GM21360 (cell line): Measurements from ENCODE around the gene ICE1.
"Not testable (repeated sequence)": the region's sequence is repeated elsewhere in the genome, so short reads cannot be mapped to it uniquely, and the experiment has no call there.

ENCODE experiments used
- ATAC-seq: cut with Tn5 transposase; IDR thresholded peaks from one replicate; pipeline ENCODE4 v1.9.1; 2021; ENCODE audit warnings: mild to moderate bottlenecking, moderate library complexity; ENCODE audit not compliant: unreplicated experiment

Gene ICE1

DNA sequence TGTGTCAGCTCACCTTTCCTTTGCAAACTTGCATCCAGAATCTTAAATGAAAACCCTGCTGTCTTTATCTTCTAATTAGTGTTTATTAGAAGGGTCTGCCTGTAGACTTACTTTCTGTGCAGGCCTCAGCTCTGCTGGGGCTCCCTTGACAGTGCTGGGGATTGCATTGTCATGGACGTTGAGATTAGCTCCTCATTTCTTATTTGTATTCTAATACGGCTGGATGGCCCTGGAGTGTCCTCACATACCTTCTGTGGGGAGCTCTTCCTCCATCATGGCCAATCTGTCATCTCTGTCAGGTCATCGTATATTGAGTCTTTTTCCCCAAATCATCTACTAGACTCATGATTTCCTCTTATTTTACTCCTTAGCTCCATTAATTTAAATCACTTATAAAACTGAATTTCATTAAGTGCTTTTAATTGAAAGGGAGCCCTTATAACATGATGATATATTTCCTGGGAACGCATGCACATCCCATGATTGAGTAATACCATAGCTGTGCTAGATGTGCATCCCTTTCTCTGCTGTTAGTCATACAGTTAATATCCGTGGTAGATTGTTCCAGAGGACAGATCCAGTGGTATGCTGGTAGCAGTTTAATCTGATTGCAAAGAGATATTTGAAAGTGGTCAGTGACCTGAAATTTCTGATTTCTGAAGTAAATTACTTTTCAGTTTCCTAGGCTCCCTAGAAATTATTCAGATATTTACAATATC lies 61.6 kb downstream of the ICE1 start:
- no peak for ATAC-seq

DNA sequence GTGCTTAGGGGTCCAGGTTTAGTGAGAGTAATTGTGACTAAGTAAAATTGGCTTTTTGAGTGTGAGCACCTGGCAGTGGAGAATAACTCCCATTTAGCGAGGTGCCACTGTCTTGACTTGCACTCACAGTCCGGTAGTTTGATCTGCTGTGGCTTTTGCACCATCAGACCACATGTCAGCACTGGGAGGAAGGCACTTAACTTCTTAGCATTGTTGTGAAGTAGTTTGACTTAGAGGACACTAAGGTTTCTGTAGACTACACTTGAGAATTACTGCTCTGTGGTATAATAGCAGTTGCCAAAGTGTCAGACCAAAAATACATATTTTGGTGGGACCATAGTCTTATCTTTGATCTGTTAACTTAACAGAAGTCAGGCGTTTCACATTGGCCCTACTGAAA lies 63.6 kb downstream of the ICE1 start:
- ATAC-seq: no peak

DNA sequence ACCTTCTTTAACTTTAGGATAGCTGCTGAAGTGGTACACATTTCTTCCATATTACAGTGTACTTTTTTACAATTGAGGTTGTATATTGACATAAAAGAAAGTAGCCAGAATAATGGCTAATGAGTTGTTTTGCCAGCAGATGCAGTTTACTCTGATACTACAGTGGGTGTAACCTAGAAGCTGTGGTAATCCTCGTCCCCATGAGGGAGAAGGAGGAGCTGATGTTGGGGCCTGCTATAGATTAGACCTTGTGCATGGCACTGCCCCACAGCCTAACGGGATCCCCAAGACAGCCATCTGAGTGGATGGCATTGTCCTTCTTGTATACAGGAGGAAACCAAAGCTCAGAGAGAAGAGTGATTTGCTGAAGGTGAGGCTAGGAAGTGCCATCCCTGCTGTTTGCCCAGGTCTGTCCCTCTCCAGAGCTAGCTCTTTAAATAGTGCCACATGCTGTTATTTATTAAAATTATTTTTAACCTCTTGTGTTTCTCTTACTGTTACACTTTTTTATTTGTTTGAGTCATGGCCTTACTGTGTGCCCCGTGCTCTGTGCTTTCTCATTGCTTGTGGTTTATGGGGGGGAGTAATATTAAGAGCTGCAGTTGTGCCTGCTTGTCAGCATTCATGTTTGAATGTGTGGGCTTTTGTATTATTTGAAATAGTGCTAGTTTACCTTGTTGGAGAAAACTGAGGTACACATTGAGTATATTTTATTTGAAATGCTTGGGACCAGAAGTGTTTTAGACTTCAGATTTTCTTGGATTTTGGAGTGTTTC lies 65.3 kb downstream of the ICE1 start:
- no peak for ATAC-seq

DNA sequence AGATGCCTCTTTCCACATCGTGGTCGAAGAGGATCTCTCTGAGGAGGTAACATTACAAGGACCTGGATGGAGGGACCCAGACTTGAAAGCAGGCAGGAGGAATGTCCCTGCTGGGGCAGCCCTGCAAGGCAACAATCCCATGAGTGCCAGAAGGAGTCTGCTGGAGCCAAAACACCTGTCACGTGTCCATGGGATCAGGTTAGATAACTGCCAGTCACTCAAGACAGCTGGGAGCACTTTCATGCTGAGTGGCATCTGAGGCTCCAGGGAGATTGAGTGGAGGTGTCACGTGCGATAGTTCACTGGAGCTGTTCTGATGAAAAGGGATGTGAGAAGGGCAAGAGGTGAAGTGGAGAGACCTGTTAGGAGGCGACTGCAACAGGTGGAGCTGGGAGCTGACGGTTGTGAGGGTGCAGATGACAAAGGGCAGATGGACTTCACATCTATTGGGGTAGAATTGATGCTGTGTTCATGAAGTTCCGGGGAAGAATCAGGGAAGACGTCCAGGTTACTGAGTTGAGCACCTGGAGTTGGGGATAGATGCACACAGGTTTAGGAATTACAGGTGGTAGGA lies 68.4 kb downstream of the ICE1 start:
- no peak for ATAC-seq

DNA sequence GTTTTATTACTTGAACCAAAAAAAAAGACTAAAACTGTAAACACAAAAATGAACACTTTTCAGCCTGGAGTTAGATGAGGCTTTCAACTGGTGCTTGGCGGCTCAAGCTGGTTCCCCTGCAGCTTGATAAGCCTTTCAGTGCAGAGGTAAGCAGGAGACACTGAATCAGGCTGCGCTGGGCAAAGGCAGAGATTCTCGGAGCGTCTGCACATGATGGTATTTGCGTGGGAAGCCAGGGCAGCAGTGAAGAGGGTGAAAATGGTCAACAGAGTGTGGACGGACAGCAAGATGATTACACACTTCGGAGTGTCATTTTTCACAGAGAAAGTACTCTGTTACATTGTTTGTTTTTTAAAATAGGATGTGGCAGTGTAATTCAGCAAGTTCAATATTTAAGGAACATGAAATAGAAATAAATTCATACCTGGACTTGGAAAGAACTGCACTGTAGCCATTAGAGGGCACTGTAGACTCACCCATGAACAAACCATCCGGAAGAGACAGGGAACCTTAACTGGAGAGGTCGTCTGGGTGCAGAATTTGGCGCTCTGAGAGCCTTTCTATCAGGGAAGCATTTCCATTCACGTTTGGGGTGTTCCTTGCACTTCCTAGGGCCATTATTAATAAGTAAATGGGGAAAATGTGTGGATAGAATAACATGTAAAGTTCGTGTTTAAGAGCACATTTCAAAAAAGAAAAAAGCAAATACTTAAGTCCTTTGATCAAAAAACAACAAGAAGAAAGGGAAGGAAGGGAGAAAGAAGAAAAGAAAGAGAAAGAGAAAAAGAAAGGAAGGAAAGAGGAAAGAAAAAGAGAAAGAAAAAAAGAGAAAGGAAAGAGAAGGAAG lies 69.8 kb downstream of the ICE1 start:
- ATAC-seq: no peak

DNA sequence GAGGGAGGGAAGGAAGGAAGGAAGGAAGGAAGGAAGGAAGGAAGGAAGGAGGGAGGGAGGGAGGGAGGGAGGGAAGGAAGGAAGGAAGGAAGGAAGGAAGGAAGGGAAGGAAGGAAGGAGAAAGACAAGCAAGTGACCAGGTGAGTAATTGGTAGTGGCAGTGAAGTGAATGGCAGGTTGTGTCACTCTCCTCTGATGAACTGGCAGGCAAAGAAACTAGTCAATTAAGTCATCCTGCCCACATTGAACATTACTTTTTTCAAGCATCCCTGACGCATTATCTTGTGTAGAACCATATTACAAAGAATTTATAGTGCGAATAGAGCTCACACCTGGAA lies 70.4 kb downstream of the ICE1 start:
- ATAC-seq: not testable (repeated sequence)

DNA sequence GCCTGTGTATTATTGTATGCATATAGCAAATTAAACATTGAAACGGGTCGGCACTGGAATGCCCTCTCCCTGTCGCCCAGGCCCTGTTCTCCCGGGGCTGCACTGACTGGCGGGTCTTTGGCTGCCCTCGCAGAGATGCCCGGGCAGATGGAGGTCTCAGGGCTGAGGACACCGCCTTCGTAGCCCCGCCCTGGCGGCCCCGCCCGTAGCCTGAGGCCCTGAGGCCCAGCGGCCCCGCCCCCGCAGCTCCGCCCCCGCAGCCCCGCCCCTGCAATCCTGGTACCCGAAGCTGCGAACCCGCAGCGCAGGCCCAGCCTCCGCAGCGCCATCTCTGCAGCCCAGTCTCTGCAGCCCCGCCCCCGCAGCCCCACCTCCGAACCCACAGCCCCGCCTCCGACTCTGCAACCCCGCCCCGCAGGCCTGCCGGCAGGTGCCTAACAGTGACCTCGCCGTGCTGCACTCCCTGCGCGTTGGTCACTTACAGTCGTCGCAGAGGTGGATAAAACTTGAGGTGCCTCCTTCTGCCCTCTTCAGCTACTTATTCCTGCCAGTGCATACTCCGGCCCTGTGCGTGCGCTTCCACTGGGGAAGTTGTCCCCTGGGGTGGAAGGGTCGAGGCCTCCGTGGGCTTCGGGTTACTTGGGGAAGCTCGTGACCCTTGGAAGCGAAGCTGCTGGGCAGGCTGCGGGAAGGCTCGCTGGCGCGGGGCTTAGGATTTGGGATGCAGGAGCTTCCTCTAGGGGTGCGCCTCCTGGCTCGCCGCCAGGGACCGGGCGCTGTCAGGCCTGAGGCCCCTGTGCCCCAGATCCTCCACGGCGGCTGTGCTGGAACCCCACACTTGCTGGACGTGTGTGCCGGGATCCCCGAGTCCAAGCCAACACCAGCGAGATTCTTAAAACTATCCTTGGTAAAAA lies 72.3 kb downstream of the ICE1 start:
- ATAC-seq: peak; percentile 62

DNA sequence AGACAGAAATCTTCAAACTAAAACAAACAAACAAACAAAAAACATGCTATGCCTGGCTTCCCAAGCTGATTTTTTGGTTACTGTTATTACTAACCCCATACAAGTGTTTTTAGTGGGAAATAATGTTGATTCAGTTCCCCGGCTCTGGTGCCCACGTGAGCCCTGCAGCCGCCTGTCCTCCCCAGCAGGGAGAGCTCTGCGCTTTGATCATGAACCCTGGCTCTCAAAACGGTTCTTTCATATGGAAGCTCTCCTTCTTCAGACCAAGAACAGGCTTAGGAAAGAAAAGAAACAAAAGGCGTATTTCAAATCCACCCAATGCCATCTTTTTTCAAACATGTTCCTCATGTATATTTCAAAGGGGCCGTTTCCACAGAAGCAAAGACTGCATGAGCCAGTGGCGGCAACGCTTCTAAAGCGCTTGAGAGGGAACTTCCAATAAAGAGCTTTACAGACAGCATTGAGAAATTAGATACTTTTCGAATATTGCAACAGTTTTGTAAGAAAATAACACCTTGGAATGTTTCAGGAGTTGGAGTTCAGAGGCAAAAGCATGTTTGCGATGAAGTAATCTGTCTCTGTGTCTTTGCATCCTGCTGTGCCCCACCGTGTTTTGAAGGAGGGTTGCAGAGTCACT lies 74.8 kb downstream of the ICE1 start:
- ATAC-seq: peak; percentile 63

DNA sequence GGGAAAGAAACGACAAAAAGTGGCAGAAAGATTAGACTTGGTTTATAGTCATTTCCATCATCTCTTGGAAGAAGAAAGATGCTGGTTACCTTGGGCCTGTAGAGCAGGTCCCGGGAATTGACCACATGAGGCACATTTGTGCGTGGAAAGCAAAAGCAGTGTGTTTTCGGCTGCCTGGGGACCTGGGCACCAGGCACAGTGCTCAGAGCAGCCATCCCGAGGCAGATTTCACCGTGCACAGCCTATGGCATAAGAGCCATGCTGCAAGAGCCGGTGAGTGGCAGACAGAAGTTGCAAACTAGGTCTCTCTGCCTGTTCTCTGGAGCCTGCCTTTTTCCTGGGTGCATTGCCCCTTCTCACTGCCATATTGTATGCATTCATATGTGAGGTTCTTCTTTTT lies 77.0 kb downstream of the ICE1 start:
- no peak for ATAC-seq

DNA sequence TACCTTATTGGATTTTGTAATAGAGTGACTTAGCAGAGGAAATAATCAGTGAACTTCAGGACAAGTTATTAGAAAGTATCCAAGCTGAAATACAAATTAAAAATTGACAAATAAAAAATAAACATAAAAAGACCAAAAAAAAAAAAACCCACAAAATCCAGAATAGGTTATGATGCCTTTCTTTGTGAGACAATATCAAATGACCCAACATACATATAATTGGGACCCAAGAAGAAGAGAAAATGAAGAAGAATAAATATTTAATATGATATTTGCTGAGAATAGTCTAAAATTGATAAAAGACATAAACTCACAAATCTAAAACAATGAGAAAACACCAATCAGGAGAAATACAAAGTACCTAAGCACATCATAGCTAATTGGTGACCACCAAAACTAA lies 81.8 kb downstream of the ICE1 start:
- ATAC-seq: no peak

DNA sequence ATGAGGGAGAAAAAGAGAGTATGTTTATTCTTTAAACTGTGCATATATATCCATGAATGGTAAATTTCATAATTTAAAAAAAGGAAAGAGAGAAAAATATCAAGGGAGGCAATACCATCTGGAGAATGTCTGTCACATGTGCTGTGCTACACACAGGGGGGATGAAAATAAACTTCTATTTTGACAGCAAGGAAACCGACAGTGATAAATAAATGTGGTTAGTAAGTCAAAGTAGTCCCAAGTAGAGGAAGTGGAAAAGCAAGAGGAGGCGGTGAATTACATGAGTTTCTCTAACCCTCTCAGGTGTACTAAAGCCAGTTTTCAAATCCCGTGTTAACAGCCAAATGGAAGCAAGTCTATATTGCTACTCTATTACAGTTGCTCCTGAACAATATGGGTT lies 83.3 kb downstream of the ICE1 start:
- ATAC-seq: no peak

DNA sequence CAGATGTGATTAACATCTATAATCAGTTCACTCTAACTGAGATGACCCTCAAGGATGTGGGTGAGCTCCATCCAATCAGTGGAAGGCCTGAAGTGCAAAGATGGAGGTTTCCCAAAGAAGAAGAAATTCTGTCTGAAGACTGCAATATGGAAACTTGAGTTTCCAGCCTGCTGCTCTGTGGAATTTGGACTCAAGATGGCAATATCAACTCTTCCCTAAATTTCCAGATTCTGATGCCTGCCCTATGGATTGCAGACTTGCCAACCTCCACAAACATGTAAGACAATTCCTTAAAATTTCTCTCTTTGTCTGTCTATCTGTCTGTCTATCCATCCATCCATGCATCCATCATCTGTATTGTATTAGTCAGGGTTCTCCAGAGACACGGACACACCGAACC lies 85.9 kb downstream of the ICE1 start:
- no peak for ATAC-seq

DNA sequence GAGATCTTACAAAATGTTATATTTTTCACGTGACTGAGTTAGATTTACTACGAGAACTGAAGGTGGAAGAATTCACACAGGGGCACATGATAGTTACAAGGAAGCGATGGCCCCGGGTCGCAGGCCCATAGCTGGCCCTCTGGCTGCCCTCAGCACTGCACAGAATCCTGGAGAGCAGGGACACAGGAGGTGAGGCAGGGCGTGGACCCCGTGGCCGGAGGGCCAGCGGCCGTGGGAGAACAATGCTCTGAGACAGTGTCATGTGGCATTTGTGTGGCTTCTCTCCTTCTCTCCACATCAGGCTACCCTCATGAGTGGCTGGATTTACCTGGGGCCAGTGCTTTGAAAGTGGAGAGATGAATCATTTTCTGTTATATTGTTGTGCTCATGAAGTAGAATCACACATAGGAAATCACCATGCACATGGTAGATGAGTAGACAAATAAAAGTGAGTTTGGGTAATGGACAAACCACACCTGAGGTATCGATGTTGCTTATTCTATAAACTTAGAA lies 89.5 kb downstream of the ICE1 start:
- no peak for ATAC-seq

DNA sequence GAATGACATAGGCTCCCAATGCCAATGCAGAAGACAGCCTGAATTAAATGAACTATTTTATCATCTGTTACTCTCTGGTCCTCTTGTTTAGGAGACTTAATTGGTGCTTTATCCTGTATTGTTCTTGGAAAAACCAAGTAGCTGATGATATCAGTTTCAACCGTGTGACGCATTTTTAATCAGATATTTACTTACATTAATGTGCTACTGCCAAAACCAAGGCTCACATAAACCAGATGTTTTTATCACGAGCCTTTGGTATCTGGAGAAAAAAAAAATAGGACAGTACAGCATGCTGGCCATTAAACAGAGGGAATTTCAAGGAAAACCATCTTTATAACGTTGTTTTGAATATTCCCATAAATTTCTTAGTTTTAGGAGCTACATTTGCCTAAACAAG lies 90.1 kb downstream of the ICE1 start:
- no peak for ATAC-seq

DNA sequence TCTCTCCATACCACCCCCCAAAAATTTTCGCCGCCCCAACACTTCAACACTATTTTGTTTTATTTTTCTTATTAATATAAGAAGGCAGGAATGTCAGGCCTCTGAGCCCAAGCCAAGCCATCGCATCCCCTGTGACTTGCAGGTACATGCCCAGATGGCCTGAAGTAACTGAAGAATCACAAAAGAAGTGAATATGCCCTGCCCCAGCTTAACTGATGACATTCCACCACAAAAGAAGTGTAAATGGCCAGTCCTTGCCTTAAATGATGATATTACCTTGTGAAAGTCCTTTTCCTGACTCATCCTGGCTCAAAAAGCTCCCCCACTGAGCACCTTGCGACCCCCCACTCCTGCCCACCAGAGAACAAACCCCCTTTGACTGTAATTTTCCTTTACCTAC lies 98.1 kb downstream of the ICE1 start:
- not testable (repeated sequence) for ATAC-seq

DNA sequence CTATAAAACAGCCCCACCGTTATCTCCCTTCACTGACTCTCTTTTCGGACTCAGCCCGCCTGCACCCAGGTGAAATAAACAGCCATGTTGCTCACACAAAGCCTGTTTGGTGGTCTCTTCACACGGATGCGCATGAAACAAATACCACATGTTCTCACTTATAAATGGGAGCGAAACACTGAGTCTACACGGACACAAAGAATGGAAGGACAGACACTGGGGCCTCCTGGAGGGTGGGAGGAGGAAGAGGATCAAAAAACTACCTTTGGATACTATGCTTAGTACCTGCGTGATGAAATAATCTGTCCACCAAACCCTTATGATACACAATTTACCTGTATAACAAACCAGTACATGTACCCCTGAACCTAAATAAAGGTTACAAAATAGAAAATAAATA lies 98.6 kb downstream of the ICE1 start:
- no peak for ATAC-seq

DNA sequence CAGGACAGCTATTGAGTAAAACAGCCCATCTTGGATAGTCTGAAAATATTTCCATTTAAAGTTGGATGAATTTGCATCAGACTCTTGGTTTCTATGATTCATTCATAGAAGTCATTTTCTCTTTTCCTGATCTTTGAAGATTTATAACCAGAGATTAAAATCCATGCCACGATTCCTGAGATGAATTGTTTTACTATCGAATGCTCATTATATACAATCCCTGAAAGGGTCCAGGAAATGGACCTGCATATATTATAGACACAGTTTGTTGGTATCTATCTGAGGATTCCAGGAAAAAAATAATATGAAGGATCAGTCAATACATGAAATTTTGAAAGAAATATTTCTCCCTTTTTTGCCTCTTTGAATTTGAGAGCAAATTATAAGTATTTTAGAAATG lies 99.0 kb downstream of the ICE1 start:
- no peak for ATAC-seq

DNA sequence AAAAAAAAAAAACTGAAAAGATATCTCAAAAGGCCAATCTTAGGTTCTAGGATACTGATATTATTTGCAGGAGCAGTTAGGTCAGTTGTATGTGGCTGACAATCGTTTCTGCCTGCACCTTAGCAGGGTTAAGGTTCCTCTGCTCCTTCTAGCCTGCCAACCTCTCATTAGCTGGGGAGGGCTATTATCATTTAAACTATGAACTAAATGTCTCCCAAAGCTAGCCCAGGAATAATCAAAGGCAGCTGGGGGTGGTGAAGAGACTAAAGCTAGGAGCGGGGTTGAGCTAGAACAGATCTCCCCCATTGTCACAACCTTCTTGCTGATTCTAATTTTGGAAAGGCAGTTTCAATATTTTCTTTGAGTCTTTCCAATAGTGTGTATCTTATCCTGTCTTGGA lies 99.9 kb downstream of the ICE1 start:
- no peak for ATAC-seq

DNA sequence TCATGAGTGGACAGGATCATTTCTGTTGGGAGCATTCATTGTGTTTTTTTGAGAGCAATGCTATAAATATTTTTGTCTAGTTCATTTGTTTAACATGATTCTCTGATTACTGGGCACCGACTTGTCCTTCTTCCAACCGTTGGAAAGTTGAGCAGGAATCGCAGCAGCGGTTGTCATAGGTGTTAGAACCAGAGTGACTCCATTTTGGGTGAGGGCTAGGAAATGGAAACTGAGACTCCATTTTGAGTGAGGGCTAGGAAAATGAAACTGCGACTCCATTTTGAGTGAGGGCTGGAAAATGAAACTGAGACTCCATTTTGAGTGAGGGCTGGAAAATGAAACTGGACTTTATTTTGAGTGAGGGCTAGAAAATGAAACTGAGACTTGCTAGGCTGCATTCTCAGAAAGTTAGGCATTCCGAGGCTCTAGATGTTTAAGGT lies 100.6 kb downstream of the ICE1 start:
- peak; percentile 88 for ATAC-seq

DNA sequence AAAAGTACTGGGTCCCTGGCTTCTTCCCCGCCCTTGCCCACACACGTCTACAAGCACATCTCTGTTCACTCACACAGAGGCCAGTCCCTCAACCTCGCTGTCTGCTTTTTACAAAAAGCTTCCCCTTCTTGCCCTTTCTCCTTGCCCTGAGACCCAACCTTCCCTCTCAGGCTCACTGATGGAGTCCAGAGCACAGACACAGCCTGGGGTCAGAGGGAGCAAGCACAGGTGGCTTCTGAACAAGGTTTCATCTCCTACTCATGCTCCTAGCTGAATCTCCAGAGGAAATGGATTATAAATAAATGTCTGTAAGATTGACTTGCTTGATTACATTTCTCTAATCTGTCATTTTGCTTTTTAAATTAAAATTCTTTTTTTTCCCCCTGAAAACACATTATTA lies 101.8 kb downstream of the ICE1 start:
- no peak for ATAC-seq
